GM12801 (cell line): ENCODE results near the gene ATP13A3.

Source experiments
- CTCF ChIP-seq: IDR thresholded peaks from one replicate; pipeline ENCODE4 v1.5.1; 2011; ENCODE audit warnings: control low read depth; ENCODE audit not compliant: insufficient read length; ENCODE audit errors: extremely low read depth

Gene ATP13A3

DNA sequence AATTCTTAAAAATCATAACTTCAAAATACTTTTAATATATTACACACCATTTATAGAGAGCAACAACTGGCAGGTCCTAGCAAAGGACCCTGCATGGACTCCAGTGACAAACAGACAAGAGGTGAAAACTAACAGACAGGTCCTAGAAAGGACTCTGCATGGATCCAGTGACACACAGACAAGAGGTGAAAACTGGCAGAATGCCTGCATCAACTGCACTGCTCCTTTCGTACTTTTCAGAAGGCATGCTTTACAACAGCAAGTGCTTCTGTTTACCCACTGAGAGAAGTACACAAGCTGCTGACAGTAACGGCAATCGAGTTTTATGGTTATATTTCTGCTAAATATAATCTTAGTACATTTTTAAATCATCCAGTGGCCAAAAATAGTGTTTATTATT, 63.5 kb downstream of the ATP13A3 start:
- TF ChIP-seq CTCF: no peak

- TF ChIP-seq CTCF: no peak
Observed at GRCh38 chr3:194422188-194422587, 64.6 kb downstream of the ATP13A3 start.

DNA sequence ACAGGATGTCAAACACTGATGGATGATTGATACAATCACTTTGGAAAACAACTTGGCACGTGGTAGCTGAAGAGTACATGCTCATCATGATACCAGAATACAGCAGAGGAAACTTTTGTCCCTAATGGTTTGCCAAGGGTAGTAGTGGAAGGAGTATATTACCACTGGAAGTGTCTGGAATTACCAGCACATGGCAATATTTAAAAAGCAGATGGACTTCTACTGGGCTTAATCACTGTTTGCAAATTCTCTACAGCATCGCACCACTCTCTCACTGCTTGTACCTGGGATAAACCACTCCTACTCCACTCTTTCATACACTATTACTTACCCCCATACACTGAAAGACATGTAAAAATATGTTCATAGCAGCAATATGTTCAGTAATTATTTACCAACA, 68.1 kb downstream of the ATP13A3 start:
- TF ChIP-seq CTCF: no peak

- TF ChIP-seq CTCF: no peak
Observed at GRCh38 chr3:194407423-194407822, 79.4 kb downstream of the ATP13A3 start.

DNA sequence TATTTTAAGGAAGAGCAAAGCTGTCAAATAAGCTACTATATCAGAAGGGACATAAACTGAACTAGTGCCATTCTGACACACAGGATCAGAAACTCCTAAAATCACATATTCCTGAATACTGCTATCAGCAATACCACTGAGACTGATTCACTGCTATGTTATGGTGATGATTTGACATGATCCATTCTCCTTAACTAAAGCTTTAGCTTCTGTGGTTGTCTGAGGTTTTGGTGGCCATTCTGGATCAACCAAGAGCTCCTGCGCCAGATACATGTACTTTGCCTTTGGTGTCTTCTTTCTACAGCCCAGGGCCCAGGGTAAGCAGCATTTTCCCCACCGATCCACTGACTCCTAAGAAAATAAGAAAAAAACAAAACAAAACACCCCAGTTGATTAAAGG, 81.0 kb downstream of the ATP13A3 start:
- no peak for TF ChIP-seq CTCF

DNA sequence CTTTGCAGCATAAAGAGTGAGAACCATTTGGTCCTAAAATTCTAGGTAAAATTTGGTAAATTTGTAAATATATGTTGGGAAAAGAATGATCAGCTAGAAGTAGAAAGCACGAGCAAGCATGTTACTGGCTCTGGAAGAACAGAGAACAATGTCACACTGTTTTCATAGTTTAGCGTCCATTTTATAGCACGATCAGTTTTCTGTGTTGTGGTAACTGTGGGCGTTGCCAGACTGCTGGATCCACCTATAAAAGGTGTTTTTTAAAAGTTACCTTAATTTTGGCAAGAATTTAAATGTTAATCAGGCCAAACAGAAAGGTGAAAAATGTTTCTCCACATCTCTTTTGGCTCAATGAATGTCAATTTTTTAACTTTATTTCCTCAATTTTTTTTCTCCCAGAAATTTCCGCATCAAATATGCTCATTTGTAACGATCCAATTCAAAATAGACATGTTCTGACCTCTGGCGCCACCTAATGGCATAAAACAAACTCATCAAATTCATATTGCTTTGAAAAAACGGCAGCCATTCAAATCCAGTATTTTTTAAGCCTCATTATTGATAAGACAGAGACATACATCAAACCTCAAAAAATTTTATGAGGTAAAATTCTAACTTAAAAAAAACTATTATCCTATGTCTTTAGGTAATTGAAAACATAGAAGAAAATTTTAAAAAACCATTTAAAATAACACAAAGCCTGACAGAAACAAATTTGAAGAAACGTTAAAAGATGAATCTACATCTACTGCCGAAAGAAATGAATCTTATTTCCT, 82.2 kb downstream of the ATP13A3 start:
- no peak for TF ChIP-seq CTCF

DNA sequence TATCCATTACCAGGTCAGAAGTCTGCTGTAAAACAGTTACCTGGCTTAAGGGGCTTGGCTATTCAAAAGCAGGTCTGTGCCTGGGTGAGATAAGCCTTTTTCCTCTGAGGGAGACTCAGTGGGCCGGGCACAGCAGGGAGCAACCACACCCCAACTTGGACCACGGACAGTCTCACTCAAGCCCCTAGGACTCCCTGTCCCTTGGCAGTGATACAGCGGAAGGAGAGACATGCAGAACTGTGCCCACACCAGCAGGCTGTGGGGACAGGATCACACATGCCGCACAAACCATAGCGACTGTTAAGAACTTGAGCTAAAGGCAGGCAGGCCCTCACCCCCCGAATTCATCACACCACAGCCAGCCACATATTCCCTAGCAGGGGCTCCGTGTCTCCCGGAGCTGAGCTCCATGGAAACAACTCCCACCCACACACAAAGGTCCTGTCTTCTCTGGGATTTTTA, 84.9 kb downstream of the ATP13A3 start:
- no peak for TF ChIP-seq CTCF
